Measurements from ENCODE around the gene C20orf173.
"Not testable (repeated sequence)": the region's sequence is repeated elsewhere in the genome, so short reads cannot be mapped to it uniquely, and the experiment has no call there.

C20orf173 gene

GRCh38 chr20:35529552-35529951 is at the start of gene C20orf173:
Gene C20orf173 (minus strand): TSS chr20:35529652. CDS start chr20:35529373, 279 bp downstream.
- DNase-seq, result no peak

- DNase-seq, result no peak
Observed at GRCh38 chr20:35579196-35579595, 49.7 kb upstream of the C20orf173 start.

GRCh38 chr20:35578469-35578868 is 49.0 kb upstream of the C20orf173 start:
- no peak for DNase-seq

GRCh38 chr20:35576816-35577215 is 47.4 kb upstream of the C20orf173 start:
- DNase-seq, result no peak

GRCh38 chr20:35575958-35576357 is 46.5 kb upstream of the C20orf173 start:
- DNase-seq, result no peak

GRCh38 chr20:35572838-35573237 is 43.4 kb upstream of the C20orf173 start:
- DNase-seq, result no peak

GRCh38 chr20:35571555-35571954 is 42.1 kb upstream of the C20orf173 start:
- DNase-seq, result no peak

GRCh38 chr20:35568645-35569044 is 39.2 kb upstream of the C20orf173 start:
- DNase-seq, result no peak

GRCh38 chr20:35564905-35565304 is 35.5 kb upstream of the C20orf173 start:
- no peak for DNase-seq

GRCh38 chr20:35563834-35564233 is 34.4 kb upstream of the C20orf173 start:
- DNase-seq, result no peak

GRCh38 chr20:35562541-35563110 is 33.2 kb upstream of the C20orf173 start:
- DNase-seq, result no peak

GRCh38 chr20:35561671-35562070 is 32.2 kb upstream of the C20orf173 start:
- no peak for DNase-seq

- DNase-seq, result no peak
Observed at GRCh38 chr20:35561268-35561667, 31.8 kb upstream of the C20orf173 start.

GRCh38 chr20:35560541-35560940 is 31.1 kb upstream of the C20orf173 start:
- DNase-seq, result no peak

- no peak for DNase-seq
Observed at GRCh38 chr20:35560105-35560511, 30.7 kb upstream of the C20orf173 start.

- no peak for DNase-seq
Observed at GRCh38 chr20:35559042-35559693, 29.7 kb upstream of the C20orf173 start.

GRCh38 chr20:35558451-35558850 is 29.0 kb upstream of the C20orf173 start:
- no peak for DNase-seq

- DNase-seq, result no peak
Observed at GRCh38 chr20:35556871-35557270, 27.4 kb upstream of the C20orf173 start.

- no peak for DNase-seq
Observed at GRCh38 chr20:35555951-35556645, 26.6 kb upstream of the C20orf173 start.

- DNase-seq, result not testable (repeated sequence)
Observed at GRCh38 chr20:35555461-35555860, 26.0 kb upstream of the C20orf173 start.

GRCh38 chr20:35552914-35553313 is 23.5 kb upstream of the C20orf173 start:
- no peak for DNase-seq

- no peak for DNase-seq
Observed at GRCh38 chr20:35551503-35551902, 22.1 kb upstream of the C20orf173 start.

- no peak for DNase-seq
Observed at GRCh38 chr20:35547329-35547728, 17.9 kb upstream of the C20orf173 start.

- DNase-seq, result no peak
Observed at GRCh38 chr20:35546127-35546526, 16.7 kb upstream of the C20orf173 start.
